Left lung (tissue), 14 donors: Measurements from ENCODE around the gene ZNF772. TPM values are rescaled to one million over a fixed set of nuclear protein-coding genes. Genes with fewer than 3 reads are reported as not detected.
"Not testable (repeated sequence)": the region's sequence is repeated elsewhere in the genome, so short reads cannot be mapped to it uniquely, and the experiment has no call there.

Source experiments
- ATAC-seq: fragments of 200-7000 bp; cut with Tn5 transposase; one replicate; pipeline ENCODE4 v1.9.1; 2020; ENCODE audit warnings: moderate library complexity
- DNase-seq, 4 donors: peaks; one replicate each; pipeline ENCODE4 v3.0.0-alpha.2; 2013 to 2020
- H3K27ac ChIP-seq, 2 donors: fragments of 200-600 bp; sonication (generic) in 1 of 2; one replicate each; pipeline versions ENCODE4 v1.5.0 to v1.8.0; 2020 to 2021
- H3K27me3 ChIP-seq, 2 donors: fragments of 200-600 bp; sonication (generic) in 1 of 2; one replicate each; pipeline versions ENCODE4 v1.5.0 to v1.8.0; 2020 to 2021
- H3K36me3 ChIP-seq, 2 donors: fragments of 200-600 bp; sonication (generic) in 1 of 2; one replicate each; pipeline versions ENCODE4 v1.5.0 to v1.8.0; 2020 to 2021
- H3K4me1 ChIP-seq, 2 donors: fragments of 200-600 bp; one replicate each; pipeline ENCODE4 v1.8.0; 2021
- H3K4me3 ChIP-seq, 2 donors: fragments of 200-600 bp; sonication (generic) in 1 of 2; one replicate each; pipeline versions ENCODE4 v1.5.0 to v1.8.0; 2020 to 2021; ENCODE audit warnings: mild to moderate bottlenecking in 1 of 2
- H3K9me3 ChIP-seq, 2 donors: fragments of 200-600 bp; sonication (generic) in 1 of 2; one replicate each; pipeline versions ENCODE4 v1.5.0 to v1.8.0; 2020 to 2021
- intact Hi-C, 2 donors: fragments of 100-400 bp; cut with DNase I; formaldehyde crosslinking; loops; one replicate each; pipeline versions ENCODE4 v1.11.2 to v1.14.2; 2022
- long read RNA-seq, 12 donors: library from polyadenylated mRNA in 2 of 12; unstranded in 2 of 12; transcript quantifications; one replicate each; pipeline ENCODE4 v2.0.0 and lab custom pipeline, GENCODE V29; 2019 to 2026
- polyA plus RNA-seq, 6 donors: library from polyadenylated mRNA; unstranded; fragments of 120-200 nt; gene quantifications; one replicate each; pipeline ENCODE4 v1.2.1, GENCODE V29; 2013; ENCODE audit not compliant: insufficient read length in 6 of 6
- total RNA-seq, 2 donors: library from RNA; stranded (reverse); fragmentation: NEBNext Ultra II Directional; extraction: Animal tissue kit (Norgen Biotek cat#: 25700); gene quantifications; one replicate each; pipeline ENCODE4 v1.2.1, GENCODE V29; 2021
- TF ChIP-seq, protein P1 (sequence below), 2 donors: fragments of 200-600 bp; sonication (generic) in 1 of 2; IDR thresholded peaks; one replicate each; pipeline versions ENCODE4 v1.5.0 to v1.8.0; 2021; ENCODE audit warnings: antibody characterized with exemption in 2 of 2
- donor health status: DM: no; HTN: yes; CAD: no.
- donor health status: DM: no; HTN: no; CAD: no.

ZNF772 gene
- 10 to 100 TPM in 1 of 2 donors, 1 to 10 TPM in 1; 9.2 to 12.7 TPM for total RNA-seq
- 10 to 100 TPM; 14.5 to 19.8 (median 18.2) TPM for polyA plus RNA-seq
- long read RNA-seq, donor 1, partial matches to known transcripts: 15 of 25 reads
- long read RNA-seq, donor 1, other reads (novel, unspliced or antisense): 8 of 25 reads
- long read RNA-seq, donor 2: 0 reads
- long read RNA-seq, donor 3, full-length matches to known transcripts: 1 of 1 reads
- long read RNA-seq, donor 3, partial matches to known transcripts: 0 of 1 reads
- long read RNA-seq, donor 3, other reads (novel, unspliced or antisense): 0 of 1 reads
- long read RNA-seq, donor 4, partial matches to known transcripts: 0 of 1 reads
- long read RNA-seq, donor 4, other reads (novel, unspliced or antisense): 1 of 1 reads
- long read RNA-seq, donor 5, full-length matches to known transcripts: 2 of 2 reads
- long read RNA-seq, donor 5, partial matches to known transcripts: 0 of 2 reads
- long read RNA-seq, donor 5, other reads (novel, unspliced or antisense): 0 of 2 reads
- long read RNA-seq, donor 6, partial matches to known transcripts: 0 of 1 reads
- long read RNA-seq, donor 6, other reads (novel, unspliced or antisense): 0 of 1 reads
- long read RNA-seq, donor 7, partial matches to known transcripts: 0 of 1 reads
- long read RNA-seq, donor 7, other reads (novel, unspliced or antisense): 0 of 1 reads
- long read RNA-seq, donor 8, partial matches to known transcripts: 7 of 8 reads
- long read RNA-seq, donor 8, other reads (novel, unspliced or antisense): 0 of 8 reads
- long read RNA-seq, donor 9: 0 reads
- long read RNA-seq, donor 10: 0 reads
- long read RNA-seq, donor 11: 0 reads
- long read RNA-seq, donor 12, full-length matches to known transcripts: 1 of 1 reads
- long read RNA-seq, donor 12, partial matches to known transcripts: 0 of 1 reads
- long read RNA-seq, donor 12, other reads (novel, unspliced or antisense): 0 of 1 reads

DNA sequence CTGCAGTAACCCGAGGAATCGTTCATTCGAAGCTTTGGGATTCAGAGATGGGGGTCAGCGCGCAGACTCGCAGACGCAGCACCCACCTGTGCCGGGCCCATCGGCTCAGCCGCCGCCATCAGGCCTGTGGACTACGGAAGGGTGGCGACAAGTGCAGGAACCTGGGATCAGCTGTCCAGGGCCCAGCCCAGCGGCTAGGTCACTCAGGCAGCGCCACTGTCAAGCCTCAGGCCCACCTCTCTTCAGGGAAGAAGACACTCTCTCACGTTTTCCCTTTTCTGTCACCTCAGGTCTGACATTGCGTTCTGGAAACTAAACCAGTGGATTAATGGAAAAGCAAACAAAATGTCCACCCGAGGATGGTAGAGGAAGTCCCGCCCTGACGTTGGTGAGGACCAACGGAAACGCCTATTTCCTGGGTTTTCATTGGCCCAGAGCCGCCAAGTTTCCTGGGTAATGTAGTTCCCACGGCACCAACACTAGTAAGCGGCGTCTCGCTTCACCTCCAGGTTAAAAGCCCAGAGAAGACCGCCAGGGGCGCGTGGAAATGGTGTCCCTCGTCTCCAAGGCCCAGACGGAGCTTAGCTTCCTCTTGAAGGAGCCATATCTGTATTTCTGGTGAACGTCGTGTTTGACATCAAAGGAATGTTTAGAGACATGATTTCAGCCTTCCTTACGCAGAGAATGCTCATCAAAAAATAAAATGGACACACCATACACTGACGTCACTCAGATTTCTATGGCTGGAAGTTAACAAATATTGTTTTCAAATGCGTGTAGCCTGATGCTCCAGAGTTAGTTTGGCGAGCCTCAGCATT is at the start of gene ZNF772:
Gene ZNF772, minus strand, starts transcription at position 376 of the 818 bp plus-strand sequence. Its CDS starts 257 bp downstream, at position 119.
- peak within 1 kb of the TSS; percentile 66 to 74 for H3K4me3 ChIP-seq
- DNase-seq: peak; percentile 83 to 94 (median 92)
- ATAC-seq: peak; percentile 100
- peaks cover 11 to 40% of the 10 kb centered on the region in 2 donors for H3K36me3 ChIP-seq
- intact Hi-C loops: no loop called here
- peak within 1 kb of the TSS in 1 of 2 donors; percentile 78 for H3K27ac ChIP-seq
- peaks cover 20 to 70% of the 10 kb centered on the region in 2 donors for H3K9me3 ChIP-seq
- H3K27me3 ChIP-seq: no peaks in the 10 kb centered on the region
- TF ChIP-seq, protein P1, sequence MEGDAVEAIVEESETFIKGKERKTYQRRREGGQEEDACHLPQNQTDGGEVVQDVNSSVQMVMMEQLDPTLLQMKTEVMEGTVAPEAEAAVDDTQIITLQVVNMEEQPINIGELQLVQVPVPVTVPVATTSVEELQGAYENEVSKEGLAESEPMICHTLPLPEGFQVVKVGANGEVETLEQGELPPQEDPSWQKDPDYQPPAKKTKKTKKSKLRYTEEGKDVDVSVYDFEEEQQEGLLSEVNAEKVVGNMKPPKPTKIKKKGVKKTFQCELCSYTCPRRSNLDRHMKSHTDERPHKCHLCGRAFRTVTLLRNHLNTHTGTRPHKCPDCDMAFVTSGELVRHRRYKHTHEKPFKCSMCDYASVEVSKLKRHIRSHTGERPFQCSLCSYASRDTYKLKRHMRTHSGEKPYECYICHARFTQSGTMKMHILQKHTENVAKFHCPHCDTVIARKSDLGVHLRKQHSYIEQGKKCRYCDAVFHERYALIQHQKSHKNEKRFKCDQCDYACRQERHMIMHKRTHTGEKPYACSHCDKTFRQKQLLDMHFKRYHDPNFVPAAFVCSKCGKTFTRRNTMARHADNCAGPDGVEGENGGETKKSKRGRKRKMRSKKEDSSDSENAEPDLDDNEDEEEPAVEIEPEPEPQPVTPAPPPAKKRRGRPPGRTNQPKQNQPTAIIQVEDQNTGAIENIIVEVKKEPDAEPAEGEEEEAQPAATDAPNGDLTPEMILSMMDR (IDR thresholded peaks at IDR 0.05): peak; percentile 52 to 59
- H3K4me1 ChIP-seq: peaks cover 5 to 10% of the 10 kb centered on the region in 2 donors

DNA sequence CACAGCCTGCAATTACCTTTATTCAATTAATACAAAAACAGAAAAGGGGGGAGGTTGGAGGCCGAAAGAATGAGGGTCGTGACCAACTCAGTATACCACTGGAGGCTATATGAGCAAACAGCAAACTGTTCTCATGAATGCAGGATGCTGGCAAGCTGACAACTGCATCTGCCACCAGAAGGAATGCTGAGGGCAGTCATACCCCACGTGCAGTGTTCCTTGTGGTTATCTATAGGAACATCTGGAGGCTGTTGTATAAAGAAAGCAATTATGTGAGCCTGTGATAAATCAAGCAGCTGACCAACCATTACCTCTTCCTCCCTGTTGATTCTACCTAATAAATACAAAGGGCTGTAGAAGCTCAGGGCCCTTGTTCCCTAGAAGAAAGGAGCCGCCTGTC is 40.7 kb upstream of the ZNF772 start:
- H3K27ac ChIP-seq, H3K4me1 ChIP-seq, DNase-seq, H3K4me3 ChIP-seq, ATAC-seq, H3K27me3 ChIP-seq, intact Hi-C loops: not testable (repeated sequence)
- Histone ChIP-seq H3K9me3 (peaks cover 0 to 86% of the 10 kb centered on the region in 2 donors), H3K36me3 (peaks cover 0 to 40% of the 10 kb centered on the region in 2 donors)

DNA sequence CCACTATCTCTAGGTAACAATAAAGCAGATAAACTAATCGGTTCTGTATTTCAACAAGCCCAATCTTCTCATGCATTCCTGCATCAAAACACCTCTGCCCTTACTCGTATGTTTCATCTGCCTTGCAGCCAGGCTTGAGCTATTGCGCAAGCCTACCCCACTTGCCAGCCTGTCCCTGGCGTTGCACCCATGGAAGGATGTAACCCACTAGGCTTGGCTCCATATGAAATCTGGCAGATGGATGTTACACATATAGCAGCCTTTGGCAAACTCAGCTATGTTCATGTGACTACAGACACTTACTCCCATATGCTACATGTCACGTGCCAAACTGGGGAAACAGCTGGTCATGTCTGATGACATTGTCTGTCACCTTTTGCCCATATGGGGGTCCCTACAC is 37.9 kb upstream of the ZNF772 start:
- Histone ChIP-seq H3K27me3 (no peaks in the 10 kb centered on the region), H3K36me3 (peaks cover 0 to 46% of the 10 kb centered on the region in 2 donors), H3K27ac (no peak overlapping the region), H3K4me3 (no peak overlapping the region), H3K4me1 (no peaks in the 10 kb centered on the region), H3K9me3 (peaks cover 0 to 97% of the 10 kb centered on the region in 2 donors)
- no peak for ATAC-seq
- intact Hi-C loops: no loop called here
- no peak for DNase-seq
- TF ChIP-seq, protein P1 (IDR thresholded peaks at IDR 0.05): no peak

DNA sequence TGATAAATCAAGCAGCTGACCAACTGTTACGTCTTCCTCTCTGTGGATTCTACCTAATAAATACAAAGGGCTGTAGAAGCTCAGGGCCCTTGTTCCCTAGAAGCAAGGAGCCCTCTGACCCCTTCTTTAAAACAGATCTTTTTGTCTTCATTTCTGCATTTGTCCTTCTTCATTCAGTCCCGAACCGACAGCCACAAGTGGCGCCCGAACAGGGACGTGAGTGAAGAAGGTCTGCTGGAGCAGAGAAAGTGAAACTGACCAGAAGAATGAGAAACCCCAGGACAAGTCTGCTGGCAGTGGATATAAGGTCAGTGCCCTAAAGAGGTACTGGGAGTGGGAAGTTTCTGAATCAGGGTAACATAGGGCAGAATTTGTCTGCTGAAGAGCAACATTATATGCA is 35.5 kb upstream of the ZNF772 start:
- peaks cover 0 to 100% of the 10 kb centered on the region in 2 donors for H3K9me3 ChIP-seq

More for the DNA sequence above, 35.5 kb upstream of the ZNF772 start:
- Histone ChIP-seq H3K27ac (no peak overlapping the region), H3K4me3 (no peak overlapping the region), H3K4me1 (no peaks in the 10 kb centered on the region), H3K36me3 (peaks cover 0 to 60% of the 10 kb centered on the region in 2 donors), H3K27me3 (no peaks in the 10 kb centered on the region)
- no peak for ATAC-seq
- intact Hi-C loops: no loop called here
- TF ChIP-seq, protein P1 (IDR thresholded peaks at IDR 0.05): no peak
- DNase-seq: no peak
